Heart left ventricle (tissue), 13 donors: Measurements from ENCODE around the gene PRDM16.

ENCODE experiments used
- POLR2A ChIP-seq, 2 donors: fragments of 450-650 bp; IDR thresholded peaks; one replicate each; pipeline ENCODE4 v1.6.1; 2017; ENCODE audit warnings: antibody characterized with exemption in 2 of 2, mild to moderate bottlenecking in 2 of 2, moderate library complexity in 2 of 2
- TF ChIP-seq, protein P1 (sequence below), 12 donors: fragments of 200-600 bp; sonication (generic) in 4 of 12; IDR thresholded peaks; one replicate each; pipeline versions ENCODE4 v1.5.0 to v1.8.0; 2018 to 2022; ENCODE audit warnings: antibody characterized with exemption in 12 of 12, mild to moderate bottlenecking in 5 of 12
- donor health status: ischemic (EF 13 %, LVEDD 7.1; RV severe dilation, severe dysfunction).
- donor health status: DM: no; HTN: yes; CAD: no.
- donor health status: DM: no; HTN: no; CAD: no.
- donor health status: ischemic (EF 25% LVEDD 6.9; RV normal size, moderate dysfunction).
- donor health status: ischemic (EF 25% LVEDD 5.7; RV mildly dilated, moderate dysfunction).
- donor health status: ischemic (EF 35%, LVEDD 5.7; RV mildly dilated, moderate dysfunction).
- donor health status: nonischemic (EF 11% LVEDD 7.7; RV severe dilation, severe dysfunction).
- donor health status: DM: yes; HTN: yes; CAD: no.
- donor health status: PGD.
- donor health status: ischemic (EF 29% LVEDD 5.4; RV normal size, mild dysfunction).
- donor health status: nonischemic (EF 23%, LVEDD 6.1; RV moderate dilation, normal function).

DNA sequence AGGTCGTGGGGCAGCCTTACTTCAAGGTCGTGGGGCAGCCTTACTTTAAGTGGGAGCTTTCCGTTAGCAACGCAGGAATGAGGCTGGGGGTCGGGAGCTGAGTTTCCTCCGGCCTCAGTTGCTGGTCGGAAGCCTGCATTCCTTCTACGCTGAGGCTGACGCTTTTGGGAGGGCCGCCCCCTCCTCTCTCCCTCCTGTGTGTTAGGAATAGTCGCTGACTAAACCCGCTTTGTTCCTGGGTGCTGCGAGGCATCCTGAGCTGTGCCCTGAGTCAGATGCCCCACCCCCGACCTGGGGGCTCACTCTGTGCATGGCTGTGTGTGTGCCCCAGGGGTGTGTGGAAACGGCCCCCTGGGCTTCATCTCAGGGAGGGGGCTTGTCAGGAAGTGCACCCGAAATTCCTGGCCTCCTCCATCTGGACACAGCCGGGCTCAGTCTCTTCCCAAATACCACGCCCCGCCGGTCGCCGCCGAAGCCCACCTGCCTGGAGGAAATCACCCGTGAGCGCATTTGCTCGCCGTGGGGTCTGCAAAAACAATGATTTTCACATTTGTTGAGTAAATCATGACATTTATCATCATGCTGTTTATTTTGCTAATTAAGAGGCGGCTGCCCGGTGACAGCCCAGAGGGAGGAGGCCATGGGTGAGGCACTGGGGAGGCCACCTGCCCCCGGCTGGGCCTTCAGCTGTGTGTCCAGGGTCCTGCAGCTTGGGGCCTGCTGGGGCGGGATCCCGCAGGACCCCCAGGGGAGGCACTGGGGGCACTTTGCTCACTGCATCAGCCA is 121.4 kb downstream of the PRDM16 start:
- TF ChIP-seq, protein P1, sequence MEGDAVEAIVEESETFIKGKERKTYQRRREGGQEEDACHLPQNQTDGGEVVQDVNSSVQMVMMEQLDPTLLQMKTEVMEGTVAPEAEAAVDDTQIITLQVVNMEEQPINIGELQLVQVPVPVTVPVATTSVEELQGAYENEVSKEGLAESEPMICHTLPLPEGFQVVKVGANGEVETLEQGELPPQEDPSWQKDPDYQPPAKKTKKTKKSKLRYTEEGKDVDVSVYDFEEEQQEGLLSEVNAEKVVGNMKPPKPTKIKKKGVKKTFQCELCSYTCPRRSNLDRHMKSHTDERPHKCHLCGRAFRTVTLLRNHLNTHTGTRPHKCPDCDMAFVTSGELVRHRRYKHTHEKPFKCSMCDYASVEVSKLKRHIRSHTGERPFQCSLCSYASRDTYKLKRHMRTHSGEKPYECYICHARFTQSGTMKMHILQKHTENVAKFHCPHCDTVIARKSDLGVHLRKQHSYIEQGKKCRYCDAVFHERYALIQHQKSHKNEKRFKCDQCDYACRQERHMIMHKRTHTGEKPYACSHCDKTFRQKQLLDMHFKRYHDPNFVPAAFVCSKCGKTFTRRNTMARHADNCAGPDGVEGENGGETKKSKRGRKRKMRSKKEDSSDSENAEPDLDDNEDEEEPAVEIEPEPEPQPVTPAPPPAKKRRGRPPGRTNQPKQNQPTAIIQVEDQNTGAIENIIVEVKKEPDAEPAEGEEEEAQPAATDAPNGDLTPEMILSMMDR (IDR thresholded peaks at IDR 0.05): no peak
- TF ChIP-seq POLR2A (IDR thresholded peaks at IDR 0.05): no peak
